ENCODE measurements around the gene PLCH1.

DNA sequence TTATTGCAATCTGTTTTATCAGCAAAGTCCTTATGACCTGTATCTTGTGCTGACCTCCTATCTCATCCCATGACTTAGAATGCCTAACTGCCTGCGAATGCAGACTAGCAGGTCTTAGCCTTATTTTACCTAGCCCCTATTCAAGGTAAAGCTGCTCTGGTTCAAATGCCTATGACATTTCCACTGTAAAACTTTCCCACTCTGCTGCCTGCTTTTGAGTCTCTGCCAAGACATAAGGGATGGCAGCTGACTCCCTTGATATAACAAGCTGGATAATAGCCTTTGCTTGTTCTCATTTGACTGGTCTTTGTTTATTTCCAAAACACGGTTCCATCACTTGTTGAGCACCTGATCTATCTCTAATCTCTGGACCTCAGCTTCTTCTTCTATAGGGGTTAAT, 319.5 kb downstream of the PLCH1 start:
- TF ChIP-seq, protein P1, sequence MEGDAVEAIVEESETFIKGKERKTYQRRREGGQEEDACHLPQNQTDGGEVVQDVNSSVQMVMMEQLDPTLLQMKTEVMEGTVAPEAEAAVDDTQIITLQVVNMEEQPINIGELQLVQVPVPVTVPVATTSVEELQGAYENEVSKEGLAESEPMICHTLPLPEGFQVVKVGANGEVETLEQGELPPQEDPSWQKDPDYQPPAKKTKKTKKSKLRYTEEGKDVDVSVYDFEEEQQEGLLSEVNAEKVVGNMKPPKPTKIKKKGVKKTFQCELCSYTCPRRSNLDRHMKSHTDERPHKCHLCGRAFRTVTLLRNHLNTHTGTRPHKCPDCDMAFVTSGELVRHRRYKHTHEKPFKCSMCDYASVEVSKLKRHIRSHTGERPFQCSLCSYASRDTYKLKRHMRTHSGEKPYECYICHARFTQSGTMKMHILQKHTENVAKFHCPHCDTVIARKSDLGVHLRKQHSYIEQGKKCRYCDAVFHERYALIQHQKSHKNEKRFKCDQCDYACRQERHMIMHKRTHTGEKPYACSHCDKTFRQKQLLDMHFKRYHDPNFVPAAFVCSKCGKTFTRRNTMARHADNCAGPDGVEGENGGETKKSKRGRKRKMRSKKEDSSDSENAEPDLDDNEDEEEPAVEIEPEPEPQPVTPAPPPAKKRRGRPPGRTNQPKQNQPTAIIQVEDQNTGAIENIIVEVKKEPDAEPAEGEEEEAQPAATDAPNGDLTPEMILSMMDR (IDR thresholded peaks at IDR 0.05), result no peak
- no peak for TF ChIP-seq ZFX (IDR thresholded peaks at IDR 0.05; ENCODE audit: borderline replicate concordance)

Data from 22Rv1 (cell line).